Measurements from ENCODE around the gene ITGA2.

ITGA2 gene

GRCh38 chr5:53066088-53066487, 76.9 kb downstream of the ITGA2 start:
- no peak for DNase-seq

GRCh38 chr5:53067641-53068040, 78.5 kb downstream of the ITGA2 start:
- no peak for DNase-seq

GRCh38 chr5:53068291-53068836, 79.2 kb downstream of the ITGA2 start:
- no peak for DNase-seq

GRCh38 chr5:53069626-53070025, 80.5 kb downstream of the ITGA2 start:
- DNase-seq = peak; percentile 72

- no peak for DNase-seq
Observed at GRCh38 chr5:53071298-53071697, 82.1 kb downstream of the ITGA2 start.

GRCh38 chr5:53071738-53072137, 82.6 kb downstream of the ITGA2 start:
- DNase-seq = no peak

- no peak for DNase-seq
Observed at GRCh38 chr5:53073348-53073747, 84.2 kb downstream of the ITGA2 start.

GRCh38 chr5:53076014-53076583, 86.9 kb downstream of the ITGA2 start:
- DNase-seq = no peak

- no peak for DNase-seq
Observed at GRCh38 chr5:53080271-53080670, 91.1 kb downstream of the ITGA2 start.

GRCh38 chr5:53083927-53084326, 94.8 kb downstream of the ITGA2 start:
- DNase-seq = no peak

- DNase-seq = no peak
Observed at GRCh38 chr5:53084546-53085255, 95.5 kb downstream of the ITGA2 start.

- no peak for DNase-seq
Observed at GRCh38 chr5:53087171-53087570, 98.0 kb downstream of the ITGA2 start.

- no peak for DNase-seq
Observed at GRCh38 chr5:53087621-53088121, 98.5 kb downstream of the ITGA2 start.

GRCh38 chr5:53089481-53089991, 100.4 kb downstream of the ITGA2 start:
- DNase-seq = no peak

GRCh38 chr5:53090229-53090628, 101.1 kb downstream of the ITGA2 start:
- DNase-seq = peak; percentile 37

GRCh38 chr5:53091289-53091688, 102.1 kb downstream of the ITGA2 start:
- DNase-seq = no peak

- no peak for DNase-seq
Observed at GRCh38 chr5:53092242-53092641, 103.1 kb downstream of the ITGA2 start.

- no peak for DNase-seq
Observed at GRCh38 chr5:53095217-53095616, 106.1 kb downstream of the ITGA2 start.

- DNase-seq = peak; percentile 79
Observed at GRCh38 chr5:53095931-53096525, 106.9 kb downstream of the ITGA2 start.

- no peak for DNase-seq
Observed at GRCh38 chr5:53099546-53099945, 110.4 kb downstream of the ITGA2 start.

GRCh38 chr5:53100606-53101005, 111.5 kb downstream of the ITGA2 start:
- no peak for DNase-seq

- no peak for DNase-seq
Observed at GRCh38 chr5:53105611-53106300, 116.6 kb downstream of the ITGA2 start.

- no peak for DNase-seq
Observed at GRCh38 chr5:53109056-53109442, 119.9 kb downstream of the ITGA2 start.

Measured in stimulated activated CD8-positive, alpha-beta memory T cell treated with anti-CD3 and anti-CD28 coated beads, Interleukin-4, amount 100 ng/mL, for 48 hours (primary cell).